B cell (primary cell): ENCODE results near the gene SNRNP27. TPM values are rescaled to one million over a fixed set of nuclear protein-coding genes. Genes with fewer than 3 reads are reported as not detected.

ENCODE experiments used
- ATAC-seq: fragments of 200-7000 bp; cut with Tn5 transposase; one replicate; pipeline ENCODE4 v1.10.0; 2021; ENCODE audit warnings: low read depth, mild to moderate bottlenecking, moderate number of reproducible peaks, moderate library complexity
- CTCF ChIA-PET: fragments of 350-600 bp; sonication (Branson Sonifier 250); formaldehyde crosslinking; loops from one replicate; lab custom pipeline; 2021; ENCODE audit warnings: antibody characterized with exemption, inconsistent platforms; lab: Charles Lee
- POLR2A ChIA-PET: fragments of 350-600 bp; sonication (Branson Sonifier 250); formaldehyde crosslinking; loops from one replicate; lab custom pipeline; 2021; ENCODE audit warnings: antibody characterized with exemption; lab: Charles Lee
- DNase-seq: peaks from one replicate; pipeline ENCODE4 v3.0.0; 2013
- H2AFZ ChIP-seq: 2 replicates; pipeline ENCODE4 v1.6.1; 2012; ENCODE audit warnings: mild to moderate bottlenecking, low read depth, low read length; ENCODE audit not compliant: insufficient read depth, poor library complexity, severe bottlenecking
- H3K27ac ChIP-seq, 2 donors: 1 replicate in 1 of 2; 2 replicates in 1 of 2; pipeline ENCODE4 v1.5.1; 2012 to 2013; ENCODE audit warnings: low read length in 2 of 2, mild to moderate bottlenecking in 2 of 2, moderate library complexity in 1 of 2
- H3K27me3 ChIP-seq, 4 experiments: fragments of 200-600 bp in 1 of 4; sonication (generic) in 1 of 4; replicated peaks in 1 of 4; 1 replicate in 2 of 4; 2 replicates in 2 of 4; pipeline versions ENCODE4 v1.6.1 to v1.7.0; 2013 to 2016; ENCODE audit warnings: low read length in 3 of 4, mild to moderate bottlenecking in 2 of 4, mixed read lengths in 1 of 4, moderate library complexity in 1 of 4; ENCODE audit not compliant: insufficient read depth in 4 of 4, control insufficient read depth in 3 of 4; ENCODE audit errors: control extremely low read depth in 1 of 4
- H3K36me3 ChIP-seq, 2 experiments: replicated peaks in 1 of 2; 1 replicate in 1 of 2; 2 replicates in 1 of 2; pipeline versions ENCODE4 v1.6.1 to v1.7.1; 2013; ENCODE audit warnings: low read length in 1 of 2; ENCODE audit not compliant: insufficient read depth in 2 of 2, control insufficient read depth in 1 of 2; ENCODE audit errors: control extremely low read depth in 1 of 2, extremely low read depth in 1 of 2
- H3K4me1 ChIP-seq, 2 donors: fragments of 200-600 bp in 1 of 2; sonication (generic) in 1 of 2; 1 replicate in 1 of 2; 2 replicates in 1 of 2; pipeline versions ENCODE4 v1.5.1 to v1.6.1; 2013 to 2017; ENCODE audit warnings: low read length in 2 of 2; ENCODE audit not compliant: control insufficient read depth in 2 of 2, insufficient read depth in 2 of 2
- H3K4me2 ChIP-seq: replicated peaks from 2 replicates; pipeline ENCODE3; 2012; ENCODE audit warnings: mild to moderate bottlenecking, low read depth, low read length; ENCODE audit not compliant: poor library complexity, severe bottlenecking
- H3K4me3 ChIP-seq, 5 experiments: fragments of 200-600 bp in 1 of 5; sonication (generic) in 1 of 5; 1 replicate in 3 of 5; 2 replicates in 2 of 5; pipeline versions ENCODE4 v1.5.1 to v1.7.0; 2011 to 2016; ENCODE audit warnings: low read length in 4 of 5, mild to moderate bottlenecking in 4 of 5, low read depth in 2 of 5, control low read depth in 1 of 5, moderate library complexity in 1 of 5; ENCODE audit not compliant: insufficient read depth in 1 of 5; ENCODE audit errors: control extremely low read depth in 1 of 5, extremely low read depth in 1 of 5
- H3K79me2 ChIP-seq: fragments of 200-600 bp; sonication (generic); one replicate; pipeline ENCODE4 v1.6.0; 2016; ENCODE audit warnings: low read length; ENCODE audit not compliant: control insufficient read depth, insufficient read depth
- H3K9ac ChIP-seq: fragments of 200-600 bp; sonication (generic); 2 replicates; pipeline ENCODE4 v1.6.1; 2017; ENCODE audit warnings: mild to moderate bottlenecking, low read length, moderate library complexity
- H3K9me3 ChIP-seq, 3 donors: one replicate each; pipeline versions ENCODE4 v1.6.1 to v1.7.1; 2013; ENCODE audit warnings: low read length in 2 of 3; ENCODE audit not compliant: control insufficient read depth in 2 of 3, insufficient read depth in 1 of 3; ENCODE audit errors: control extremely low read depth in 1 of 3
- H4K20me1 ChIP-seq: 2 replicates; pipeline ENCODE4 v1.6.0; 2012; ENCODE audit warnings: mild to moderate bottlenecking, low read length; ENCODE audit not compliant: insufficient read depth, control insufficient read depth, poor library complexity, severe bottlenecking
- H3K27ac Mint-ChIP-seq: one replicate; pipeline ENCODE4 v1.8.0; 2021; ENCODE audit warnings: mixed read lengths
- H3K27me3 Mint-ChIP-seq: one replicate; pipeline ENCODE4 v1.8.0; 2021; ENCODE audit warnings: mixed read lengths
- H3K4me1 Mint-ChIP-seq: one replicate; pipeline ENCODE4 v1.8.0; 2021; ENCODE audit warnings: mixed read lengths
- H3K4me3 Mint-ChIP-seq: one replicate; pipeline ENCODE4 v1.8.0; 2021; ENCODE audit warnings: mixed read lengths
- H3K9me3 Mint-ChIP-seq: one replicate; pipeline ENCODE4 v1.8.0; 2022; ENCODE audit warnings: mixed read lengths; ENCODE audit not compliant: insufficient read depth
- CTCF ChIP-seq: fragments of 200-600 bp; IDR thresholded peaks from one replicate; pipeline ENCODE4 v1.8.0; 2022; ENCODE audit warnings: antibody characterized with exemption, mild to moderate bottlenecking
- EZH2 ChIP-seq: IDR thresholded peaks from 2 replicates; pipeline ENCODE4 v1.6.1; 2012; ENCODE audit warnings: borderline replicate concordance, low read depth, mild to moderate bottlenecking, moderate library complexity, low read length; ENCODE audit not compliant: insufficient read depth, poor library complexity, severe bottlenecking
- WGBS: methylation state at CpG from one replicate; pipeline ENCODE4 v1.1.5; 2013; ENCODE audit warnings: missing lambda C conversion rate; ENCODE audit not compliant: insufficient coverage; 5-methylcytosine and 5-hydroxymethylcytosine counted together
- intact Hi-C: fragments of 100-400 bp; cut with micrococcal nuclease; formaldehyde crosslinking; loops from one replicate; pipeline ENCODE4 v1.10.0; 2022
- polyA plus RNA-seq: library from polyadenylated mRNA; depleted of rRNA; stranded (reverse); fragments of >200 nt; gene quantifications from 2 replicates; pipeline ENCODE4 v1.2.3, GENCODE V29; 2012
- total RNA-seq, 2 donors: library from RNA; stranded (reverse); fragments of 120-200 nt in 1 of 2; gene quantifications; 1 replicate in 1 of 2; 2 replicates in 1 of 2; pipeline versions ENCODE4 v1.2.3 to v1.2.4, GENCODE V29; 2013 to 2022

Gene SNRNP27
- total and polyA plus RNA-seq, 2 donors (not counting 1 experiment from before 2014, with no cell fraction given), result 20.5 to 54.8 TPM

GRCh38 chr2:69939722-69940121 is 46.0 kb downstream of the SNRNP27 start:
- WGBS, result 98% methylated on average over 8 of the region's 14 CpGs
- DNase-seq (no peak), ATAC-seq (no peak)
- Mint-ChIP-seq H3K27ac (no peak overlapping the region), H3K9me3 (no peaks in the 10 kb centered on the region), H3K27me3 (no peaks in the 10 kb centered on the region), H3K4me1 (no peaks in the 10 kb centered on the region), H3K4me3 (no peak overlapping the region)
- CTCF ChIA-PET, result no interaction called here
- intact Hi-C loops, result no loop called here
- Histone ChIP-seq H3K4me3 (no peak overlapping the region), H3K9me3 (no peaks in the 10 kb centered on the region), H3K4me2 (no peak overlapping the region), H3K27ac (no peak overlapping the region), H3K27me3 (no peaks in the 10 kb centered on the region), H3K36me3 (peaks cover 4 to 63% of the 10 kb centered on the region in 2 experiments), H4K20me1 (no peaks in the 10 kb centered on the region), H3K4me1 (no peaks in the 10 kb centered on the region), H2AFZ (no peak overlapping the region), H3K79me2 (no peaks in the 10 kb centered on the region), H3K9ac (no peak overlapping the region)
- no peak for TF ChIP-seq CTCF
- no peak for TF ChIP-seq EZH2
- POLR2A ChIA-PET, result no interaction called here

GRCh38 chr2:69940691-69941090 is 46.9 kb downstream of the SNRNP27 start:
- H3K27me3 ChIP-seq, result no peaks in the 10 kb centered on the region
- H3K27ac ChIP-seq, result no peak overlapping the region
- Mint-ChIP-seq H3K4me3 (no peak overlapping the region), H3K27me3 (no peaks in the 10 kb centered on the region), H3K27ac (no peak overlapping the region), H3K9me3 (no peaks in the 10 kb centered on the region), H3K4me1 (no peaks in the 10 kb centered on the region)
- no peaks in the 10 kb centered on the region for H3K4me1 ChIP-seq
- H3K9ac ChIP-seq, result no peak overlapping the region
- intact Hi-C loops, result no loop called here
- H3K36me3 ChIP-seq, result peaks cover 4 to 54% of the 10 kb centered on the region in 2 experiments
- POLR2A ChIA-PET, result no interaction called here
- no peaks in the 10 kb centered on the region for H4K20me1 ChIP-seq
- DNase-seq, result no peak
- CTCF ChIA-PET, result no interaction called here
- H2AFZ ChIP-seq, result no peak overlapping the region
- no peaks in the 10 kb centered on the region for H3K79me2 ChIP-seq
- H3K4me3 ChIP-seq, result no peak overlapping the region
- no peak overlapping the region for H3K4me2 ChIP-seq
- TF ChIP-seq CTCF (no peak), EZH2 (no peak)
- no peak for ATAC-seq
- no peaks in the 10 kb centered on the region for H3K9me3 ChIP-seq
- 100% methylated on average over 1 of the region's 8 CpGs for WGBS
